SU-DHL-6 (cell line): ENCODE results near the gene MINPP1.

Source experiments
- H2AFZ ChIP-seq: fragments of 200-600 bp; sonication (generic); 2 replicates; pipeline ENCODE4 v1.6.1; 2014; ENCODE audit warnings: low read depth, mild to moderate bottlenecking, moderate library complexity, mixed read lengths, antibody characterized with exemption, low read length; ENCODE audit not compliant: severe bottlenecking
- H3F3A ChIP-seq: fragments of 200-600 bp; shearing (Covaris generic); 2 replicates; pipeline ENCODE4 v1.6.0; 2016; ENCODE audit warnings: antibody characterized with exemption, mild to moderate bottlenecking; ENCODE audit not compliant: insufficient read depth
- H3K27ac ChIP-seq: fragments of 200-600 bp; sonication (generic); 2 replicates; pipeline ENCODE4 v1.5.1; 2016; ENCODE audit warnings: low read depth, mild to moderate bottlenecking, low read length, moderate library complexity, mixed read lengths
- H3K27me3 ChIP-seq: fragments of 200-600 bp; sonication (generic), shearing (Covaris generic); 2 replicates; pipeline ENCODE4 v1.6.0; 2014; ENCODE audit warnings: mild to moderate bottlenecking, low read length
- H3K36me3 ChIP-seq: fragments of 200-600 bp; sonication (generic); 2 replicates; pipeline ENCODE4 v1.6.1; 2014; ENCODE audit warnings: mild to moderate bottlenecking, low read length, mixed read lengths
- H3K4me2 ChIP-seq: fragments of 300-600, 200-600 bp; shearing (Covaris generic), sonication (generic); 2 replicates; pipeline ENCODE4 v1.6.0; 2014; ENCODE audit warnings: low read length, low read depth, mild to moderate bottlenecking; ENCODE audit not compliant: poor library complexity, severe bottlenecking
- H3K4me3 ChIP-seq: fragments of 200-600 bp; sonication (generic); 2 replicates; pipeline ENCODE4 v1.5.1; 2014; ENCODE audit warnings: antibody characterized with exemption, low read length, mild to moderate bottlenecking, mixed read lengths; ENCODE audit not compliant: insufficient read depth, poor library complexity, severe bottlenecking
- H3K79me2 ChIP-seq: fragments of 200-600 bp; sonication (generic); 2 replicates; pipeline ENCODE4 v1.6.1; 2014; ENCODE audit warnings: mild to moderate bottlenecking, low read length, moderate library complexity; ENCODE audit not compliant: insufficient read depth
- H3K9ac ChIP-seq: fragments of 200-600 bp; sonication (generic); 2 replicates; pipeline ENCODE4 v1.7.0; 2014; ENCODE audit warnings: mild to moderate bottlenecking, low read length
- H3K9me2 ChIP-seq: fragments of 200-600 bp; sonication (generic); replicated peaks from 2 replicates; pipeline ENCODE4 v1.6.1; 2014; ENCODE audit warnings: low read length; ENCODE audit not compliant: insufficient read depth
- H3K9me3 ChIP-seq: fragments of 200-600 bp; sonication (generic); 2 replicates; pipeline ENCODE4 v1.6.1; 2014; ENCODE audit warnings: low read length, mixed read lengths; ENCODE audit not compliant: insufficient read depth
- H4K20me1 ChIP-seq: fragments of 200-600 bp; sonication (generic); 2 replicates; pipeline ENCODE4 v1.6.1; 2014; ENCODE audit warnings: low read depth, mild to moderate bottlenecking, antibody characterized with exemption, low read length, moderate library complexity, mixed read lengths
- CTCF ChIP-seq: fragments of 200-600 bp; sonication (generic); IDR thresholded peaks from one replicate; pipeline ENCODE4 v1.5.1; 2017; ENCODE audit warnings: antibody characterized with exemption, mild to moderate bottlenecking, low read length, moderate library complexity; ENCODE audit not compliant: insufficient read depth, poor library complexity, severe bottlenecking
- EZH2phosphoT487 ChIP-seq: fragments of 200-600 bp; sonication (generic), shearing (Covaris generic); conservative IDR thresholded peaks from 2 replicates; pipeline ENCODE4 v1.6.1; 2018; ENCODE audit warnings: mild to moderate bottlenecking, antibody characterized with exemption, low read length, moderate library complexity, mixed read lengths

The MINPP1 gene

GRCh38 chr10:87559392-87559791 is 54.7 kb downstream of the MINPP1 start:
- H3F3A ChIP-seq = no peaks in the 10 kb centered on the region
- no peaks in the 10 kb centered on the region for H3K9me2 ChIP-seq
- H3K79me2 ChIP-seq = no peaks in the 10 kb centered on the region
- no peaks in the 10 kb centered on the region for H3K9me3 ChIP-seq
- no peak for TF ChIP-seq EZH2phosphoT487
- TF ChIP-seq CTCF = no peak
- H3K36me3 ChIP-seq = no peaks in the 10 kb centered on the region
- no peak overlapping the region for H3K27ac ChIP-seq
- no peaks in the 10 kb centered on the region for H3K27me3 ChIP-seq
- H3K4me3 ChIP-seq = no peak overlapping the region
- no peak overlapping the region for H3K4me2 ChIP-seq
- no peaks in the 10 kb centered on the region for H4K20me1 ChIP-seq
- no peak overlapping the region for H3K9ac ChIP-seq
- no peak overlapping the region for H2AFZ ChIP-seq

GRCh38 chr10:87560495-87561129 is 55.9 kb downstream of the MINPP1 start:
- no peaks in the 10 kb centered on the region for H3K9me2 ChIP-seq
- no peak overlapping the region for H3K27ac ChIP-seq

GRCh38 chr10:87562750-87563149 is 58.1 kb downstream of the MINPP1 start:
- Histone ChIP-seq H3K9ac (no peak overlapping the region), H3F3A (no peaks in the 10 kb centered on the region), H2AFZ (no peak overlapping the region)

More at GRCh38 chr10:87560495-87561129, 55.9 kb downstream of the MINPP1 start:
- H2AFZ ChIP-seq = no peak overlapping the region
- no peaks in the 10 kb centered on the region for H3K36me3 ChIP-seq
- no peak for TF ChIP-seq EZH2phosphoT487
- TF ChIP-seq CTCF = no peak
- no peaks in the 10 kb centered on the region for H4K20me1 ChIP-seq
- H3K4me3 ChIP-seq = no peak overlapping the region
- no peaks in the 10 kb centered on the region for H3K27me3 ChIP-seq
- H3K9me3 ChIP-seq = no peaks in the 10 kb centered on the region
- no peak overlapping the region for H3K4me2 ChIP-seq
- H3K9ac ChIP-seq = no peak overlapping the region
- no peaks in the 10 kb centered on the region for H3K79me2 ChIP-seq
- H3F3A ChIP-seq = no peaks in the 10 kb centered on the region

More at GRCh38 chr10:87562750-87563149, 58.1 kb downstream of the MINPP1 start:
- no peaks in the 10 kb centered on the region for H3K9me2 ChIP-seq
- no peaks in the 10 kb centered on the region for H3K79me2 ChIP-seq
- TF ChIP-seq EZH2phosphoT487 (no peak), CTCF (no peak)
- no peaks in the 10 kb centered on the region for H3K36me3 ChIP-seq
- no peaks in the 10 kb centered on the region for H4K20me1 ChIP-seq
- H3K4me2 ChIP-seq = no peak overlapping the region
- no peak overlapping the region for H3K27ac ChIP-seq
- H3K27me3 ChIP-seq = no peaks in the 10 kb centered on the region
- no peaks in the 10 kb centered on the region for H3K9me3 ChIP-seq
- H3K4me3 ChIP-seq = no peak overlapping the region
